H1 (cell line): ENCODE data around the gene USP30. TPM values are rescaled to one million over a fixed set of nuclear protein-coding genes. Genes with fewer than 3 reads are reported as not detected.
A peak's percentile ranks its signal among the peaks of the same experiment; 100 is the strongest.

Experiments
- CTCF ChIA-PET: fragments of 300-600 bp; sonication (Branson Sonifier 250); formaldehyde crosslinking; loops from one replicate; lab custom pipeline; 2021; ENCODE audit not compliant: partially characterized antibody; lab: Charles Lee
- POLR2A ChIA-PET: fragments of 300-600 bp; sonication (Branson Sonifier 250); formaldehyde crosslinking; loops from one replicate; lab custom pipeline; 2021; ENCODE audit warnings: inconsistent platforms; ENCODE audit not compliant: partially characterized antibody; lab: Charles Lee
- DNase-seq, 2 experiments: peaks; one replicate each; pipeline versions ENCODE4 v3.0.0 to v3.0.0-alpha.2; 2010 to 2022; ENCODE audit warnings: low spot score in 2 of 2, low read depth in 1 of 2, mixed read lengths in 1 of 2
- FAIRE-seq: peaks from 2 replicates; lab custom pipeline; 2011; peaks lifted over from hg19 to GRCh38; lab: Jason Lieb, UNC
- H2AFZ ChIP-seq: 2 replicates; pipeline ENCODE4 v1.8.1; 2012; ENCODE audit warnings: low read length, inconsistent platforms
- H2AK5ac ChIP-seq: 2 replicates; pipeline ENCODE4 v1.6.1; 2013; ENCODE audit warnings: low read depth, low read length
- H2BK120ac ChIP-seq: replicated peaks from 2 replicates; pipeline ENCODE3; 2013; ENCODE audit warnings: low read depth, low read length, inconsistent platforms
- H2BK12ac ChIP-seq: 2 replicates; pipeline ENCODE4 v1.6.1; 2013; ENCODE audit warnings: low read depth, low read length
- H2BK15ac ChIP-seq: 2 replicates; pipeline ENCODE4 v1.6.1; 2013; ENCODE audit warnings: low read length
- H2BK20ac ChIP-seq: 2 replicates; pipeline ENCODE4 v1.6.1; 2013; ENCODE audit warnings: low read length
- H2BK5ac ChIP-seq: 2 replicates; pipeline ENCODE4 v1.6.1; 2013; ENCODE audit warnings: low read depth, low read length
- H3K14ac ChIP-seq: 2 replicates; pipeline ENCODE4 v1.6.1; 2013; ENCODE audit warnings: inconsistent platforms; ENCODE audit not compliant: insufficient read length
- H3K18ac ChIP-seq: 2 replicates; pipeline ENCODE4 v1.6.1; 2013; ENCODE audit warnings: low read length; ENCODE audit errors: extremely low read depth
- H3K23ac ChIP-seq: 2 replicates; pipeline ENCODE4 v1.6.1; 2013; ENCODE audit warnings: inconsistent platforms; ENCODE audit not compliant: insufficient read length
- H3K23me2 ChIP-seq: 2 replicates; pipeline ENCODE4 v1.6.1; 2013; ENCODE audit warnings: low read depth, low read length
- H3K27ac ChIP-seq: 2 replicates; pipeline ENCODE4 v1.6.1; 2011; ENCODE audit warnings: low read depth, low read length, inconsistent platforms
- H3K27me3 ChIP-seq, 4 experiments: replicated peaks in 1 of 4; 1 replicate in 1 of 4; 2 replicates in 3 of 4; pipeline versions ENCODE4 v1.6.1 to v1.8.1; 2011 to 2013; ENCODE audit warnings: low read length in 3 of 4, mild to moderate bottlenecking in 3 of 4, inconsistent platforms in 2 of 4, mixed read lengths in 2 of 4, moderate library complexity in 1 of 4; ENCODE audit not compliant: control insufficient read depth in 3 of 4, insufficient read depth in 3 of 4; ENCODE audit errors: extremely low read depth in 1 of 4
- H3K36me3 ChIP-seq, 4 experiments: 2 replicates each; pipeline versions ENCODE4 v1.6.1 to v1.8.1; 2011 to 2013; ENCODE audit warnings: mild to moderate bottlenecking in 4 of 4, low read length in 3 of 4, moderate library complexity in 2 of 4, control low read depth in 1 of 4, inconsistent platforms in 1 of 4; ENCODE audit not compliant: insufficient read depth in 4 of 4, control insufficient read depth in 2 of 4
- H3K4ac ChIP-seq: replicated peaks from 2 replicates; pipeline ENCODE3; 2013; ENCODE audit warnings: low read length, low read depth, mixed read lengths, inconsistent platforms; ENCODE audit not compliant: insufficient read length
- H3K4me1 ChIP-seq, 4 experiments: replicated peaks in 1 of 4; 1 replicate in 1 of 4; 2 replicates in 3 of 4; pipeline versions ENCODE4 v1.6.1 to v1.8.1; 2011 to 2013; ENCODE audit warnings: low read length in 3 of 4, inconsistent platforms in 2 of 4, mixed read lengths in 1 of 4; ENCODE audit not compliant: insufficient read depth in 4 of 4, control insufficient read depth in 3 of 4
- H3K4me2 ChIP-seq, 2 experiments: 2 replicates each; pipeline versions ENCODE4 v1.6.1 to v1.8.1; 2011 to 2013; ENCODE audit warnings: low read depth in 2 of 2, low read length in 2 of 2, control low read depth in 1 of 2, inconsistent platforms in 1 of 2, mild to moderate bottlenecking in 1 of 2; ENCODE audit not compliant: insufficient read depth in 1 of 2
- H3K4me3 ChIP-seq, 4 experiments: fragments of 200-600, 300-600 bp in 1 of 4; sonication (generic), shearing (Covaris generic), sonication (Bioruptor Twin) in 1 of 4; 2 replicates each; pipeline versions ENCODE4 v1.5.1 to v1.8.1; 2011 to 2016; ENCODE audit warnings: low read length in 4 of 4, low read depth in 3 of 4, control low read depth in 2 of 4, inconsistent platforms in 2 of 4, mild to moderate bottlenecking in 2 of 4, mixed read lengths in 1 of 4, moderate library complexity in 1 of 4; ENCODE audit not compliant: insufficient read depth in 2 of 4; ENCODE audit errors: extremely low read depth in 1 of 4
- H3K56ac ChIP-seq: replicated peaks from 2 replicates; pipeline ENCODE3; 2013; ENCODE audit warnings: low read depth, mild to moderate bottlenecking, mixed read lengths, low read length, inconsistent platforms; ENCODE audit not compliant: insufficient read length
- H3K79me1 ChIP-seq: 2 replicates; pipeline ENCODE4 v1.6.1; 2013; ENCODE audit warnings: low read depth, low read length, control low read depth
- H3K79me2 ChIP-seq, 2 experiments: 2 replicates each; pipeline versions ENCODE4 v1.6.1 to v1.8.1; 2012 to 2013; ENCODE audit warnings: low read length in 2 of 2, mild to moderate bottlenecking in 2 of 2, inconsistent platforms in 1 of 2; ENCODE audit not compliant: insufficient read depth in 2 of 2, control insufficient read depth in 1 of 2
- H3K9ac ChIP-seq, 4 experiments: replicated peaks in 1 of 4; 1 replicate in 1 of 4; 2 replicates in 3 of 4; pipeline versions ENCODE4 v1.6.1 to v1.8.1; 2011 to 2013; ENCODE audit warnings: low read depth in 3 of 4, low read length in 3 of 4, control low read depth in 2 of 4, mild to moderate bottlenecking in 2 of 4, moderate library complexity in 2 of 4, inconsistent platforms in 1 of 4; ENCODE audit errors: extremely low read depth in 1 of 4
- H3K9me3 ChIP-seq, 2 experiments: 2 replicates each; pipeline versions ENCODE4 v1.6.1 to v1.8.1; 2012 to 2013; ENCODE audit warnings: mild to moderate bottlenecking in 2 of 2, moderate library complexity in 2 of 2, control low read depth in 1 of 2, inconsistent platforms in 1 of 2, low read depth in 1 of 2, low read length in 1 of 2, mixed read lengths in 1 of 2; ENCODE audit not compliant: insufficient read depth in 2 of 2
- H4K20me1 ChIP-seq, 2 experiments: replicated peaks in 1 of 2; 2 replicates each; pipeline versions ENCODE3 to v1.8.1; 2011 to 2013; ENCODE audit warnings: inconsistent platforms in 2 of 2, low read length in 2 of 2, mild to moderate bottlenecking in 1 of 2; ENCODE audit not compliant: insufficient read depth in 2 of 2, control insufficient read depth in 1 of 2
- H4K5ac ChIP-seq: 2 replicates; pipeline ENCODE4 v1.6.1; 2013; ENCODE audit warnings: low read length, low read depth, mixed read lengths, inconsistent platforms; ENCODE audit not compliant: insufficient read length
- H4K8ac ChIP-seq: 2 replicates; pipeline ENCODE4 v1.8.0; 2013; ENCODE audit warnings: mild to moderate bottlenecking, moderate library complexity, low read length, inconsistent platforms; ENCODE audit not compliant: insufficient read depth; ENCODE audit errors: extremely low read depth
- H4K91ac ChIP-seq: replicated peaks from 2 replicates; pipeline ENCODE3; 2013; ENCODE audit warnings: low read length, mixed read lengths, inconsistent platforms; ENCODE audit not compliant: insufficient read length
- ASH2L ChIP-seq: fragments of 200-600, 300-600 bp; sonication (generic); IDR thresholded peaks from one replicate; pipeline ENCODE4 v1.7.1; 2017; ENCODE audit warnings: low read length
- RBBP5 ChIP-seq: IDR thresholded peaks from 2 replicates; pipeline ENCODE4 v1.7.1; 2012; ENCODE audit warnings: low read depth, mild to moderate bottlenecking, inconsistent platforms, low read length, moderate library complexity, borderline replicate concordance
- WGBS, 2 experiments: shearing (Covaris generic) in 1 of 2; methylation state at CpG; one replicate each; pipeline versions ENCODE4 v1.1.6 to v1.1.7; 2013 to 2015; ENCODE audit warnings: low lambda C conversion rate in 2 of 2, mixed read lengths in 2 of 2, inconsistent platforms in 1 of 2, low coverage in 1 of 2, missing lambda C conversion rate in 1 of 2; ENCODE audit not compliant: insufficient replicate concordance in 2 of 2, insufficient coverage in 1 of 2, insufficient read length in 1 of 2; ENCODE audit errors: extremely low coverage in 1 of 2, missing lambda C conversion rate in 1 of 2; 5-methylcytosine and 5-hydroxymethylcytosine counted together
- polyA plus RNA-seq, 7 experiments: library from polyadenylated mRNA; depleted of rRNA in 3 of 7; stranded (reverse) in 5 of 7; unstranded in 2 of 7; fragments of >200 nt in 5 of 7; fragments of 200-250 nt in 2 of 7; gene quantifications; 1 replicate in 5 of 7; 2 replicates in 1 of 7; 4 replicates in 1 of 7; pipeline versions ENCODE4 v1.2.1 to v1.2.3, GENCODE V29; 2011 to 2013; ENCODE audit warnings: missing spikeins in 2 of 7, mixed read lengths in 2 of 7
- total RNA-seq: library from RNA; stranded (reverse); fragmentation: NEBNext Ultra II Directional; extraction: Animal tissue kit (Norgen Biotek cat#: 25700); gene quantifications from 2 replicates; pipeline ENCODE4 v1.2.1, GENCODE V29; 2021

Gene USP30
- total and polyA plus RNA-seq, 2 of the 8 experiments (the other 6 are each of a cell fraction or from before 2014, with no cell fraction given) = 7.0 to 12.2 TPM

DNA sequence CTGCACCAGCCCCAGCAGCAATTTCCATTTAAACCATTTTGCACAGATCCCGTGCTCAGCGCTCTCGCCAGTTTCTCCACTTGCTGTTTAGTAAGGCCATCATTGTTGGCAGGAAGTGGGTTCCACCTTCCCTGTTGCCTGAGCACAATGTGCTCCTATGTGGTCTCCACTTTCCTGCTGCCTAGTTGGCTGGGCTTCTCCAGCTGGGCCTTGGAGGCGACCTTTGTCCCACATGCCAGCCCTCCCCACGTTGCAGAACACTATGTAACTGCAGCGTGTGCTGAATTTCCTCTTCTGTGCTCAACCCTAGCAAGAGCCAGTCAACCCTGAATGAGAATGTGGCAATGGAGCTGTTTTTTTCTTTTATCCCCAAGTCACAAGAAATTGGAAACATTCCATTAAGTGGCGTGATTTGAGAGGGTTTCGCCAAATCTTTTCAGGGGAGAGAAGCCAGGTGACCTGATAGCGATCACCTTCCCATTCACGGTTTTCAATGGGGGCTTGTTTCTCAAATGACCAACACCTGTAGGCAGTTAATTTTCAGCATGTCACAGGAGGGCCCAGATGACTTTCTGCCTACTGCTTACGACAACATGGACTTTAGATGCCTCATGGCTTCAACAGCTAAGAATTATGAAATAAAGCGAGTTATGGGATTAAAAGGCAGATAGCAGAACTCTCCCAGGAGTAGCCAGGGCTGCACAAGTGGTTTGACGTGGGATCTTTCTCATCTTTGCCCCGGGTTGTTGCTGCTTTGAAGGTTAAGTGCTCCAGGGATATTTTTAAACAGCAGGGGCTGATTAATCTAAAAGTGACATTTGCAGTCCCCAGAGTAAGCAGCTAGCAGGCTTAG, 63.6 kb downstream of the USP30 start, which contains the start of gene ACACB:
TSS of gene ACACB (plus strand) at position 830 of the 853 bp plus-strand sequence. CDS start 22,819 bp downstream, outside the sequence.
- H3K36me3 ChIP-seq = no peaks in the 10 kb centered on the region
- peak within 1 kb of the TSS in 1 of 4 experiments; percentile 24; a peak in 1 of 7 replicates for H3K9ac ChIP-seq
- no peak within 1 kb of the TSS for H2BK20ac ChIP-seq
- H3K79me2 ChIP-seq = no peaks in the 10 kb centered on the region
- no peak within 1 kb of the TSS for H3K4me3 ChIP-seq
- H2AFZ ChIP-seq = peak within 1 kb of the TSS; percentile 54; the same call in 1 of the 2 replicates
- no peak within 1 kb of the TSS for H3K56ac ChIP-seq
- H3K18ac ChIP-seq = no peak within 1 kb of the TSS
- no peak within 1 kb of the TSS for H3K23ac ChIP-seq
- no peaks in the 10 kb centered on the region for H3K23me2 ChIP-seq
- POLR2A ChIA-PET = interaction anchor here (0.8 to 1.3 kb wide), 2 partner anchors 9 to 16 kb away, joined by 3 to 6 read pairs; no protein-coding TSS in a partner anchor
- CTCF ChIA-PET = interaction anchor here (1.4 to 1.5 kb wide), 2 partner anchors 15 to 24 kb away, joined by 3 read pairs; no protein-coding TSS in a partner anchor
- no peak within 1 kb of the TSS for H3K4ac ChIP-seq
- FAIRE-seq = no peak
- no peak within 1 kb of the TSS for H2BK5ac ChIP-seq
- no peak within 1 kb of the TSS for H2BK120ac ChIP-seq
- peaks cover 2 to 11% (median 5%) of the 10 kb centered on the region in 4 experiments; a peak in 5 of 7 replicates for H3K4me1 ChIP-seq
- H3K4me2 ChIP-seq = no peak within 1 kb of the TSS
- no peak within 1 kb of the TSS for H4K91ac ChIP-seq
- H3K14ac ChIP-seq = no peak within 1 kb of the TSS
- peak within 1 kb of the TSS; percentile 46; the same call in 1 of the 2 replicates for H2BK15ac ChIP-seq
- 0 out of 2 replicates have a peak within 1 kb of the TSS, but pooled peaks have one; percentile 43 for H2BK12ac ChIP-seq
- no peak for DNase-seq
- H3K27ac ChIP-seq = no peak within 1 kb of the TSS
- H3K27me3 ChIP-seq = no peaks in the 10 kb centered on the region; a peak in 1 of 7 replicates
- H3K79me1 ChIP-seq = no peaks in the 10 kb centered on the region
- no peaks in the 10 kb centered on the region for H4K20me1 ChIP-seq
- peak within 1 kb of the TSS; percentile 28; the same call in 1 of the 2 replicates for H4K8ac ChIP-seq
- WGBS, 2 experiments = 85% methylated on average over 14 of the region's 14 CpGs; no CpG with 5 or more reads in 1 of the 2 experiments
- H4K5ac ChIP-seq = no peak within 1 kb of the TSS
- TF ChIP-seq RBBP5 (no peak), ASH2L (peak; percentile 36)
- H3K9me3 ChIP-seq = no peaks in the 10 kb centered on the region
- H2AK5ac ChIP-seq = no peak within 1 kb of the TSS
